Mucosa of stomach (tissue), 1 donor: ENCODE results near the gene CSF3R.

ENCODE experiments used
- H3K27me3 ChIP-seq: one replicate; pipeline ENCODE4 v1.7.0; 2013; ENCODE audit warnings: mild to moderate bottlenecking, low read length; ENCODE audit not compliant: control insufficient read depth, insufficient read depth
- H3K36me3 ChIP-seq: one replicate; pipeline ENCODE4 v1.7.0; 2013; ENCODE audit warnings: low read length; ENCODE audit not compliant: control insufficient read depth, insufficient read depth
- H3K4me1 ChIP-seq: one replicate; pipeline ENCODE4 v1.7.0; 2013; ENCODE audit warnings: mild to moderate bottlenecking, low read length; ENCODE audit not compliant: control insufficient read depth, insufficient read depth
- H3K4me3 ChIP-seq: one replicate; pipeline ENCODE4 v1.7.0; 2013; ENCODE audit warnings: low read length
- H3K9ac ChIP-seq: one replicate; pipeline ENCODE4 v1.7.0; 2013; ENCODE audit warnings: mild to moderate bottlenecking, low read length, moderate library complexity
- H3K9me3 ChIP-seq: one replicate; pipeline ENCODE4 v1.7.0; 2013; ENCODE audit warnings: mild to moderate bottlenecking, low read length, moderate library complexity; ENCODE audit not compliant: control insufficient read depth
- donor health status: Pancreatic carcinoma.

CSF3R gene

DNA sequence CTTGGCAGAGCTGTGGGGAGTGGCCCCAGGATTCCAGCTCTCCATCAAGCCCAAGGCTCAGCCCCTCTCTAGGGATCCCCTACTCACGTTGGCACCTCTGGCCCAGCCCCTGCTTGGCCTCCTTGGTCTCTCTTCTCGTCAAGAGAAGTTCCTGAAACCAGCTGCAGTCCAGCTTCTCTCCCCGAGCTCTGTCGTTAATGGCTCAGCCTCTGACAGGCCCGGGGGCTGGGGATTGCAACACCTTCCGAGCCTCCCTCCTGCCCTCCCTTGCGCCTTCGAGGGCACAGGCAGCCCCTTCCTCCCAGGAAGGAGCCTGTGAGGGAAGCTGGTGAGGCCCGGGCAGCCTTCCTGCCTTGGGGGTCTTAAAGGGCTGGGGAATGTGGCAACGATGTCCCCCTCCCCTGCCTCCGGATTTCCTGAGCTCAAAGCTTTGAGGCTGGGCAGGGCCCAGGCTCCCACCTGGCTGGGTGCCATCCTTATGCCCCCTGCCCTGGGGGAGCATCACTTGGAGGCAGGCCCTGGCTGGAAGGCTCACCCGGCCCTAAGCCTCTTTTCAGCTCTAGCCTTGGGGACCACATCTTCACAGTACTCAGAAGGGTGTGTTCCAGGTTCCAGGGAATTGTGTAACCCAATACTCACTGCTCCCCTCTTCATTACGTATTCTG is at the start of gene CSF3R:
Gene CSF3R, minus strand, starts transcription at position 190 of the 665 bp plus-strand sequence. CDS start 3,417 bp downstream, outside the sequence.
- H3K9ac ChIP-seq: peak within 1 kb of the TSS; percentile 47
- H3K36me3 ChIP-seq: no peaks in the 10 kb centered on the region
- H3K27me3 ChIP-seq: peaks cover 11% of the 10 kb centered on the region
- peaks cover 12% of the 10 kb centered on the region for H3K4me1 ChIP-seq
- H3K9me3 ChIP-seq: no peaks in the 10 kb centered on the region
- H3K4me3 ChIP-seq: no peak within 1 kb of the TSS

DNA sequence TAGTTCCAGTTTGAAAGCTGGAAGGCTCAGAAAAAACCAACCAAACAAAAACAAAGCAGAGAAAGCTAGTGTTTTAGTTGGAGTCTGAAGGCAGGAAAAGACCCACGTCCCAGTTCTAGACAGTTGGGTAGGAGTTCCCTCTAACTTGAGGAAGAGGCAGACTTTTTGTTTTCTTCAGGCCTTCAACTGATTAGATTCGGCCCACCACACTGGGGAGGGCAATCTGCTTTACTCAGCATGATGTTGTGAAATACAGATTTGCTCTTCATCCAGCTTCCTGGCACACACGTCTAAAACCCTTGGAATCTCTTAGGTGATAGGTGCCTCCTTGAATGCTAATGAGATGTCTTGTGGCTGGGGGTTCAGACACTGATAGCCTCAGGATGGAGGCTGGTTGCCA is 49.1 kb upstream of the CSF3R start:
- no peaks in the 10 kb centered on the region for H3K27me3 ChIP-seq
- H3K9ac ChIP-seq: no peak overlapping the region

GRCh38 chr1:36530791-36531190 is 48.1 kb upstream of the CSF3R start:
- H3K27me3 ChIP-seq: no peaks in the 10 kb centered on the region
- no peaks in the 10 kb centered on the region for H3K36me3 ChIP-seq
- no peaks in the 10 kb centered on the region for H3K9me3 ChIP-seq
- H3K4me3 ChIP-seq: no peak overlapping the region
- no peak overlapping the region for H3K9ac ChIP-seq
- no peaks in the 10 kb centered on the region for H3K4me1 ChIP-seq

More for the DNA sequence above, 49.1 kb upstream of the CSF3R start:
- H3K4me1 ChIP-seq: no peaks in the 10 kb centered on the region
- no peaks in the 10 kb centered on the region for H3K36me3 ChIP-seq
- H3K4me3 ChIP-seq: no peak overlapping the region
- H3K9me3 ChIP-seq: no peaks in the 10 kb centered on the region

DNA sequence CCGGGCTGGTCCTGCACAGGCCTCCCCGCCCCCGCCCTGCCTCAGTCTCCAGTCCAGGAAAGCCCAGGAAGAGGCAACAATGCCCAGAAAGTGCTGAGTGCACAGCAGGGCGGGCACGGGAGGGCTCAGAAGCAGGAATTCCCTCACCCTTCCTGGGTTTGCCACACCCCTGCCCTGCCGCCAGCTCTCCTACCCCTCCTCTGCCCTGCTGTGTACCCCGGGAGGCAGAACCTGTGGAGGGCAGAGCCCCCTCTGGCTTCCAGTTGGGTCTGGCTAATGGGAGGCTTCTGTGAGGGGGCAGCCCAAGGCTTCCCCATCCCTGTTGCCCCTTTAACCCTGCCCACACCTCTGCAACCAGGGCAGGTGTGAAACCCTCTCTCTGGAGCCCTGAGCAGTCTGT is 47.5 kb upstream of the CSF3R start:
- Histone ChIP-seq H3K9ac (no peak overlapping the region), H3K4me3 (no peak overlapping the region), H3K4me1 (no peaks in the 10 kb centered on the region), H3K27me3 (no peaks in the 10 kb centered on the region), H3K9me3 (no peaks in the 10 kb centered on the region), H3K36me3 (no peaks in the 10 kb centered on the region)

- Histone ChIP-seq H3K4me1 (no peaks in the 10 kb centered on the region), H3K4me3 (no peak overlapping the region), H3K9me3 (no peaks in the 10 kb centered on the region), H3K9ac (no peak overlapping the region), H3K36me3 (no peaks in the 10 kb centered on the region), H3K27me3 (no peaks in the 10 kb centered on the region)
Measured at GRCh38 chr1:36529769-36530260, 47.1 kb upstream of the CSF3R start.

DNA sequence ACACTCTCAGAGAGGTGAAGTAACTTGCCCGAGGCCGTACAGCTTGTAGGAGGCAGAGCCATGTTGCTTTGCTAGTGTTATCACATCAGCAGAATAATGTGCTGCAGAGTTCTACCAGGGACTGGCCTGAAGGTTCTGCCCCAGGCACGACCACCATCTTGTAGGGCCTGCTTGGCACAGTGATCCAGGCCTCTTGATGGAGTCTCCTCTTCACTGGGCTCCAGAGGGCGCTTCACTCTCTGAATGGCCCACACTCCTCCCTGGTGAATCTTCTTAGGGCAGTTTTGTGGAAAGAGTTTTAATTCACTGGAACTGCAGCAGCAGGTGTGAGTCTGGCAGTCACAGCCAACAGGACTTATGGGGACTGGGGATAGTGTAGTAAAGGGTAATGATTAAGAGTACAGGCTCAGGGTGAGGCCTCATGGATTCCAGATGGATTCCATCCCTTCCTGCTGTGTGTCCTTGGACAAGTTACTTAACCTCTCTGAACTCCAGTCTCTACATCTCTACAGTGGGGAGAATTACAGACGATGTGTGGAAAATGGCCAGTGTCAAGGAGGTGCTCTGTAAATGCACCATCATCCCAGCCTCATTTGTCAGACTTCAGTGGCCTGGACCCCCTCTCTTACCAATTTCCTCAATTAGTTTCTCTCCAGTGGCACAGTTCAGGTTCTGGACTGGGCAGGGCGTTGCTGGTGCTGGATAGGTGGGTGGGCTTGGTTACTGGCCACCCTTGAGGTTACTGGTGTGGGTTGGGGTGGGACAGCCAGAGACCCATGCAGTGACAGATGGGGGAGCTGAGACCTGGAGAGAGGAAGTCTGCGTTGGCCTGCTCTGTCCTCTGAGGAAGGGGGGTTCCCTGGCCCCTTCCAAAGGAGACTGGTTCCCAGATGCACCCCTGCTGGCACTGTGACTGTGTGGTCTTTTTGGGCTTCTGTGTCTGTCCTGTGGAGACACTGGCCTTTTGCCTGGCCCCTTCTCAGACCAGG is 45.9 kb upstream of the CSF3R start:
- Histone ChIP-seq H3K9me3 (no peaks in the 10 kb centered on the region), H3K4me1 (no peaks in the 10 kb centered on the region), H3K36me3 (no peaks in the 10 kb centered on the region), H3K9ac (no peak overlapping the region), H3K4me3 (no peak overlapping the region), H3K27me3 (no peaks in the 10 kb centered on the region)

DNA sequence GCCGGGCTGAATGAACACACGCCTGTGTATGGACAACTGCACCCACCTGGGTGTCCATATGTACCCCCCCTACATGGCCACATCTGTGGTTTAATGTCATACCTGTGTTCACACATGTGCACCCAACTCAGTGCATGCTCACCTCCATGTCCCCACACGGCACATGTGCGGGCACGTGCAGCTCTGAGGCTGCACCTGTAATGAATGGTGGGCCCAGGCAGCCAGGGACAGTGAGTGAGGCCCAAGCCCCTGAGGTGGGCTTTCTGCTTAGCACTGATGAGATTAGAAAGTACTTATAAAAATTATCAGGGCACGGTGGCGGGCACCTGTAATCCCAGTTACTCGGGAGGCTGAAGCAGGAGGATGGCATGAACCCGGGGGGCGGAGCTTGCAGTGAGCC is 42.5 kb upstream of the CSF3R start:
- Histone ChIP-seq H3K4me3 (no peak overlapping the region), H3K9me3 (no peaks in the 10 kb centered on the region), H3K27me3 (no peaks in the 10 kb centered on the region), H3K36me3 (no peaks in the 10 kb centered on the region), H3K4me1 (no peaks in the 10 kb centered on the region), H3K9ac (no peak overlapping the region)

DNA sequence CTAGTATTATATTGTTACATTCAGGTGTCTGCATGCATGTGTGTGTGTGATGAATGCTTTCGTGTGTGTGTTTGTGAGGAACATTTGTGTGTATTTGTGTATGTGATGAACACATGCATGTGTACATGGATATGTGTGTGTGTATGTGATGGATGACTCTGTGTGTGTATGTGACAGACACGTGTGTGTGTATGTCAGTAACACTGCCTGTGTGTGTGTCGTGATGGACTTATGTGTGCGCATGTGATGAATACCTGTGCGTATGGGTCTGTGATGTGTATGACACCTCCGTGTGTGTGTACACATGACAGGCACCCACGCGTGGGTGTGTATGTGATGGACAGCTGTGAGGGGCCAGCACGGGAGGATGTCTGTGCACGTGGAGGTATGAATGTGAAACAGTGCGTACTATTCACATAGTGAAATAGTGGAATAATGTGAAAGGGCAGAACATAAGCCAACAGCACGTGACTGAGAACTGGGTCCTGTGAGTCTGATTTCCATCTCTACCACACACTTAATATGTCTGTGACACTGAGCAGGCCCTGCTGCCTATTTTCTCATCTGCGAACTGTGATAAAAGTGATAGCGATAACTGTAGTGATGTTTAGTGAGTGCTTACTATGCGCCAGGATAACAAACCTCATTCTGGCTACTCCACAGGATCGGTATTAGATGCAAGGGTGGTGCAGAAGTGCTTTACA is 41.8 kb upstream of the CSF3R start:
- Histone ChIP-seq H3K4me1 (no peaks in the 10 kb centered on the region), H3K27me3 (no peaks in the 10 kb centered on the region), H3K36me3 (no peaks in the 10 kb centered on the region), H3K9me3 (no peaks in the 10 kb centered on the region), H3K9ac (no peak overlapping the region), H3K4me3 (no peak overlapping the region)

DNA sequence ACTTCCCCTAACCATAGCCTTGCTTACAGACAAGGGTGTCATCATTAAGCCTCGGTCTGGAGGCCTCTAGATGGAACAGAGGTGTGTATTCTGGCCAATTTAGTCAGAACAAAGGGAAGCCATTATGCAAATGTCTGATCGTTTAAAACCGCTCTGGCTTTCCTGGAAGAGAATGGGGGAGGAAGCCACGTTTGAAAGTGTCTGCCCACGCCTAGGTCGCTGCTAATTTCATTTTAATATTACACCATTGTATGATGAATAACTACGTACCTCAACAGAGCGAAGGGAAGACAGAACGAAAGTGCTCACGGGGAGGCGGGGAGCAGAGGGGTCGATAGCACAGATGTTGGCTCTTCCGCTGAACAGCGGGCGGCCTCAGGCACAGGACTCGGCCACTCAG is 41.1 kb upstream of the CSF3R start:
- no peak overlapping the region for H3K9ac ChIP-seq

GRCh38 chr1:36523230-36523495 is 40.5 kb upstream of the CSF3R start:
- Histone ChIP-seq H3K9me3 (no peaks in the 10 kb centered on the region), H3K4me3 (no peak overlapping the region), H3K4me1 (no peaks in the 10 kb centered on the region), H3K36me3 (no peaks in the 10 kb centered on the region), H3K27me3 (no peaks in the 10 kb centered on the region), H3K9ac (no peak overlapping the region)

More for the DNA sequence above, 41.1 kb upstream of the CSF3R start:
- Histone ChIP-seq H3K4me1 (no peaks in the 10 kb centered on the region), H3K27me3 (no peaks in the 10 kb centered on the region), H3K9me3 (no peaks in the 10 kb centered on the region), H3K4me3 (no peak overlapping the region), H3K36me3 (no peaks in the 10 kb centered on the region)

DNA sequence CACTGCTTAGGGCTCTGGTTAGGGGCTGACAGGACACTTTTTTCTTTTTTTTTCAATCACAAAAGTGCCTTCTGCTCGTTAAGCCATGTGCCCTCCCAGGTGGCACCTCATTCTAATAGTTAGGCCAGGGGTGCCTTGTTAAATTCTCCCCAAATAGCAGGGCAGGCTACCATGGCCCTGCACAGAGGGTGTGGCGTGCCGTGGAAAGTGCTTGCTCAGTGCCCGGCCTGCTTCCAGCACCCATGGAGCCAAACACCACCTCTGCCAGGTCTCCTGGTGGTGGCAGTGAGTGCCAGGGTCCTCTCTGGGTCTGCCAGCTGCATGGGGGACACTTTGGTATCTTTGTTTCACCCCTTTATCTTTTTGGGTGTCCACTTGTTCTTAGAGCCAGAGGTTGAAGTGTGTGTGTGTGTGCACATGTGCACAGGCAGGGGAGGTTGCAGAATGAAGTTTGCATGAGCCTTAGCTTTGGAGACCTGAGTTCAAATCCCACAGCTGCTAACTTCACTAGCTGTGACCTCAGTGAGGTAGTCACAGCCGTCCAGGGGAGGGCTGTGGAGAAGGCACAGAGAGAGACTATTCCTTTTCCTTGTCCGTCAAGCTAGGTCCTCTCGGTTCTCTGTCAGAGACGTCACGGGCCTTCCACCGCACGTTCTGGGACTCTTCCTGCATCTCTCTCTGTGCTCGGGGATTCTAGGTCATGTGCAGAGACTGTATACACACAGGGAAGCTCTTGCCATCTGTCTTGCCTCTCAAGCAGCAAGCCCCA is 39.9 kb upstream of the CSF3R start:
- Histone ChIP-seq H3K4me1 (no peaks in the 10 kb centered on the region), H3K36me3 (no peaks in the 10 kb centered on the region), H3K9me3 (no peaks in the 10 kb centered on the region), H3K9ac (no peak overlapping the region), H3K27me3 (no peaks in the 10 kb centered on the region), H3K4me3 (no peak overlapping the region)
